Left colon (tissue), 2 donors: ENCODE data around the gene REXO5. TPM values are rescaled to one million over a fixed set of nuclear protein-coding genes. Genes with fewer than 3 reads are reported as not detected.
"Not testable (repeated sequence)": the region's sequence is repeated elsewhere in the genome, so short reads cannot be mapped to it uniquely, and the experiment has no call there.

Source experiments
- ATAC-seq: fragments of 200-7000 bp; cut with Tn5 transposase; one replicate; pipeline ENCODE4 v1.9.1; 2020; ENCODE audit warnings: mild to moderate bottlenecking, moderate library complexity
- DNase-seq, 2 donors: peaks; one replicate each; pipeline ENCODE4 v3.0.0-alpha.2; 2020
- intact Hi-C, 2 donors: fragments of 100-400 bp; cut with DNase I in 1 of 2; cut with micrococcal nuclease in 1 of 2; formaldehyde crosslinking; loops; one replicate each; pipeline versions ENCODE4 v1.11.2 to v1.14.0; 2022; cut with DNase I, micrococcal nuclease
- total RNA-seq, 2 donors: library from RNA; stranded (reverse); fragmentation: NEBNext Ultra II Directional; extraction: Animal tissue kit (Norgen Biotek cat#: 25700); gene quantifications; one replicate each; pipeline ENCODE4 v1.2.1, GENCODE V29; 2021
- donor health status: DM: no; HTN: no; CAD: no.
- donor health status: DM: yes; HTN: yes; CAD: no.

The REXO5 gene
- total RNA-seq, 2 donors from 2014 or later: 3.0 to 4.9 TPM

DNA sequence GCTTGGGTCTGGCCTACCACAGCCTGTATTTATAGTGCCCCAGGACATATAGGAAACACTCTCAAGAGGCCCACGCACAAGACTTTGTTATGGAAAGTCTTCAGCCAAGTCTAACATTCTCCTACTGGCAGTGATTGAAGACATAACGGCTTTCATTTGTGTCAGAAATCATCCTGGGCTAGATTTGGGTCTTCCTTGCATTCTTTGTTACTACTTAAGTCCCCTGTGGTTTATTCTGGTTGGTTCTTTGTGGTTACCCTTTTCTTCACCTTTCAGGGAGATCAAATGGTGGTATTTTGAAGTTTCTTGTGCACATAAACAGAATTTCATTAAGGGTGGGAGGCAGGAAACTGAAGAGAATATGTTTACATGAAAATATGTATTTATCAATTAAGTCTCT, 37.7 kb downstream of the REXO5 start:
- ATAC-seq: no peak
- intact Hi-C loops: loop anchor here (10.0 kb wide), 2 partner anchors 241 to 451 kb away; no protein-coding TSS in a partner anchor
- DNase-seq: no peak

DNA sequence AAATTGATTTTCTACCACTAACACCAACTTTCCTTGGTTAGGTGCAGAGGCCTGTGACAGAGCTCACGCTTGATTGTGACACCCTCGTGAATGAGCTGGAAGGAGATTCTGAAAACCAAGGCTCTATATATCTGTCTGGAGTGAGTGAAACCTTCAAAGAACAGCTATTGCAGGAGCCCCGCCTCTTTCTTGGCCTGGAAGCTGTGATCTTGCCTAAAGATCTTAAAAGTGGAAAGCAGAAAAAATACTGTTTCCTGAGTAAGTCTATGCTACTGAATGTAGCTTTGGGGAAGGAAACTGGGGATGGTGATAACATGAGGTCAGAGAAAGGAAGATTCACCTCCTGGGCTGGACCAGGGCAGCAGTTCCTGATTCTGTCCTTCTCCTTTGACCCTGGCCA, 38.3 kb downstream of the REXO5 start:
- no peak for ATAC-seq
- intact Hi-C loops: loop anchor here (10.0 kb wide), 2 partner anchors 240 to 450 kb away; no protein-coding TSS in a partner anchor

DNA sequence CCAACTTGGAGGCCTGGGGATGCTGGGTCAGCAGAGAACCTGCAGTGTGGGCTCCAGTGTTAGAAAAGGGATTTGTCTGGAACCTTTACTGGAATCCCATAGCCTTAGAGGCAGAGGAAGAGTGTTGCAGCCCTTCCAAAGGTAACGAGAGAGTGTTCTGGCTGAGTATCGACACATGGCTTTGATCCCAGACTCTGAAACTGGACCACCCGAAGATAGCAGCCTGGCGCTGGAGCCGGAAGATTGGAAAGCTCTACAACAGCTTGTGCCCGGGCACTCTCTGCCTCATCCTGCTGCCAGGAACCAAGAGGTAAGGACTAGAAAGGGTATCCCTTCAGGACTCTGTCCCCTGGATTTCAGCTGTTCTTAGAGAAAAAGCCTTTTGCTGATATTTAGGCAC, 39.7 kb downstream of the REXO5 start:
- no peak for DNase-seq
- intact Hi-C loops: loop anchor here (5.0 to 10.0 kb wide), 3 partner anchors 236 to 449 kb away; no protein-coding TSS in a partner anchor
- no peak for ATAC-seq

More for the DNA sequence above, 38.3 kb downstream of the REXO5 start:
- no peak for DNase-seq

DNA sequence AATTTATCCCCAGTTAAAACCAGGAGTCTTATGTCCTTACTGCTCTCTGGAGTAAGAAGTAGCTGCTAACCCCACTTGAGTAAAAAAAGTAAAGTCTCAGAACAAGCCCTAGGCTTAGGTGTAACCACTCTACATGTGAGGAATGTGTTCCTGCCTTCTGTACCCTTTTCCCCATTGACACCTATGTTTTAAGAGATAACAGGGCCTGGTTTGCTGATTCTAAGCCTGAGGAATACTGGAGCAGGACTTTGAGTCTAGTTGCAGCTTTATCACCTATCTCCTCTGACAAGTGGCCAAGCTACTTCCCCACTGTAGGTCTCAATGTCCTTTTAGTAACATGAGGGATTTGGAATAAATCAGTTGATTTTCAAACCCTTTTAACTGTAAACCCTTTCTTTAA, 40.2 kb downstream of the REXO5 start:
- intact Hi-C loops: loop anchor here (5.0 to 10.0 kb wide), 3 partner anchors 236 to 448 kb away; no protein-coding TSS in a partner anchor
- DNase-seq (no peak), ATAC-seq (no peak)

DNA sequence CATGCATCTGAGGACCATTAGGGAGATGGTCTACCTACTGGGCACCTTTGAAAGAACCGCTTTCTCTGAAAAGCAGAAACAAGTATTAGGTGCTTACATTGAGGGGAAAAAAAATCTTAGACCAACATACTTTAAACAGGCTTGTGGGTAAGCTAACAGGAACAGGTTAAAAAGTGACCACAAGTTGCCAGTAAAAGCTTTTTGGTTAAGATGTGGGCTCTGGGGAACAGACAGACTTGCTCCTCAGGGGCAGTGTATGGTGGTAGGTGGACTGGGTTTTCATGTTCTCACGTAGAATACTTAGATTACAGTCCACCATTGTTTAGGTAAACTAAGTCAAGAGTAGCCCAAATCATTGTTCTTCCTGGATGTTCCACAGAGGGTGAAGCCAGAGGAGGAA, 41.2 kb downstream of the REXO5 start:
- ATAC-seq (no peak), DNase-seq (no peak)
- intact Hi-C loops: loop anchor here (5.0 to 10.0 kb wide), 3 partner anchors 235 to 447 kb away; no protein-coding TSS in a partner anchor

DNA sequence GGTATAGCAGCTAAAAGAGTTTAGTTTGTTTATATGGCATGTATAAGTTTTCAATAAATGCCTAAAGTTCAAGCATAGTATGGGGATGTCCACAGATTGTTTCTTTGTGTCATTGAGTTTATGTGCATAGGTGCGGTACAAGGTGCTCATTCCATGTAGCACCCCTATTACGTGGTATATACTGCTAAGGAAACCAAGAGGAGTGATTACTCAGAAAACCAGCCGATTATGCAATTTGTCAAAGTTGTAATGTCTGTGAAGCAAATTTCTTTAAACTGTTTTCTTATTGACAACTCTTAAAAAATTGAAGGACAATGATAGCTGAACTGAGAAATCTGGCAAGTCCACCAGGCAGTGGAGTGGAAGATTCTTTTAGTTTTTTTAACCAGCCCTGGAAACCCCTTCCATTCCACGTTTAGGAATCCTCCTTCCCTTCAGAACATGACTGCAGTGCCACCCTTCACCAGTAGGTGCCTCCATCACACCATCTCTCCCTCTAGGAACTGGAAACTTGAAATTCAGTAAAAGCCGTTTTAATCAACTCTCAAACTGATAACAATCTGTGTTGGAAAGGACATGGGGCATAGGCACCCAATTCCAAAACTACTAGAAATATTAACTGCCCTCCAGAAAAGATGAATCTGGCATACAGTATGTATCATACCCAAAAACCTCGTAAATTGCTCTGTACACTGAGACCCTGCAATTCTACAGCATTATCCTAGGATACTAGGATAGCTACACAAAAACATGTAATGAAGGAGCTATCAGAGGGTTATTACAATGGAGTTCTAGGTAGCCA, 43.5 kb downstream of the REXO5 start:
- intact Hi-C loops: loop anchor here (5.0 to 10.0 kb wide), 3 partner anchors 233 to 445 kb away; no protein-coding TSS in a partner anchor
- ATAC-seq: peak; percentile 74
- DNase-seq: peak; percentile 46 to 78

DNA sequence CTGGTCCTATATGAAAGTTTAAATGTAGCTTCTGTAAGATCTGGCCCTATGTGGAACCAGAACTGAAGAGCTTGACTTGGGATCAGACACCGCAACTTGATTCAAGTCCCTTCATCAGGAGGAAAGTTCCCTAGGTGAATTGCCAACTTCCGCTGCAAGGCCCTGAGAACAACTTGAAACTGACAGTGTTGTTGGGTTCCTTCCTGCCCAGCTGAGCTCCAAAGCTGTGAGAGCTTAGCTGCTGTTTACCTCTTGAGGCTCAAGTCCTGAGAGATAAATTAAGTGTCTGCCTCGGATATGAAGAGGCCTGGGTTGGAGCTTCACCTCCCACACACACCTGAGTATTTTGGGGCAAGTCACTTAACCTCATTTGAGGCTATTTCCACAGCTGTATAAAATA, 44.7 kb downstream of the REXO5 start:
- intact Hi-C loops: no loop called here
- no peak for ATAC-seq
- no peak for DNase-seq

DNA sequence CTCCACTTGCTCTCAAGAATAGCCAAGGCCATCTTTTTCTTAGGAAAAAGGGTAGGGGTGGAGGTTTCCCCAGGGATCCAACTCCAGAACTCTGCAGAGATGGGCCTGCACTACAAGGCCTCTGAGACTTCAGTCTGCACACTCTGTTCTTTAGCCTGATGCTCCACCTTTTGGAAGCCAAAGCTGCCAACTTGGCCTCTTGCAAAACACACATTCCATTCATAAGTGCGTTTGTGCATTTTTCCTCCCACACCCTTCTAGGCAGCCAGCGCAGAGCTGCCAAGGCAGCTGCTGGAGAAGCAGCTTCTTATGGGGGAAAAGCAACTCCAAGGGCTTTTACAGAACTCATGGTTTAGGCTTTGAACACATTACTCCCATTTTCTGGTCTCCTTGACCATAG, 45.3 kb downstream of the REXO5 start:
- peak; percentile 26 to 73 for DNase-seq
- intact Hi-C loops: no loop called here
- ATAC-seq: peak; percentile 75

DNA sequence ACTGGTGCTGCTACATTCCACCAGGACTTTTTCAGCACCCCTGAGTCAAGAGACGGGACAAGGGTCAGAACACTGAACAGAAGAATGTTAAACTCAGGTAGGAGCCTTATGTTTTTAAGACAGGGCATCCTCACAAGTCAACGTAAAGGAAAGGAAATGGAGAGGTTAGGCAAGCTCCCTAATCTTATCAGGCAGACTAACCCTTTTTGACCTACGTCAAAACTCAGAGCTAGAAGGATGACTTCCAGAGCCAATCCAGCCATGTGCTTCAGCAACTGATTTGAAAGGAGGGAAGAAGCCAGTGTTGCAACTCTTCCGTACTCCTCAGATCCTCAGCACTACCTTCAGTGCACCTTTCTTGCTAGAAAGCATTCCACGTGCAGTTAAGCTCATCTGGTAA, 46.8 kb downstream of the REXO5 start:
- intact Hi-C loops: no loop called here
- DNase-seq: no peak
- no peak for ATAC-seq

DNA sequence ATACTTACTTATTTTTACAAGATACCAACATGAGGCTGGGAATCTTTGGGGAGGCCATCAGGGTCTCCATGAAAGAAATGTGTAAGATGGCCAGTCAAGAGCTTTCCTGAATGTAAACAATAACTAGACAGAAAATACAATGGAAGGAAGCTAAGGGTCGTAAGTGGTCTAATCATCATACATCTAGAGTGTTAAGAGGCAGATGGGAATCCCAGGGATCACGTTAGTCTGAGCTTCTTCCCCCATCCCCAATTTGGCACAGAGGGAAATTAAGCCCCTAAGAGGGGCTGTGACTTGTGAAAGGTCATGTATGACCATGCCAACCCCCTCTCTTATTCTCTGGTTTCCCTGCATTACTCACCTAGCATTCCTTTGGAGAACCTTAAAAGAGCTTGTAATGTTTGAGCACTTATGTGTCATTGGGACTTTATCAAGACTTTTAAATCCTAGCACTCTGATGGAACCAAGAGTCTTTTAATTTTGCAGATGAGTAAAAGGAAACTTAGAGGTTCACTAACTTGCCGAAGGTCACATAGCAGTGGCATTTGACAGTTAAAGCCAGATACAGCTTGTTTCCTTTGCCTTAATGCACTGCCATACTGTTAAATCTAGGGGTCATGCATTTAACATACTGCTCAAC, 47.8 kb downstream of the REXO5 start:
- ATAC-seq (no peak), DNase-seq (no peak)
- intact Hi-C loops: no loop called here

DNA sequence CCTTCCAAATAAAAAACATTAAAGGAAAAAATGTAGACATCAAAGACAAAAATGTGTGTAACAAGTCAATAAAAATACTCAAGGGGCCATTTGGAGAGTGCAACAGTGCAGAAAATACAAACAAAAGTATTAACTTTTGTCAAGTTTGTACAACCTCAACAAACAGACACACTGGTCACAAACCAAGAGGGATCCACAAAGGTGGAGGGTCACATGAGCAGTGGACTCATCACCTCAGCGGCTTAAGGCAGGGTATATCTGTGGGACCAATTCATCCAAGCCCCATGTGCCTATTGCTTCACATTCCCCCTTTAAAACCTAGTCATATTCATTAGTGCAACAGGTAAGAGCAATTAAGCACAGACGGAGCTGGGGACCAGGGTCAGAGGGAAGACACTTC, 48.6 kb downstream of the REXO5 start:
- intact Hi-C loops: no loop called here
- no peak for DNase-seq
- no peak for ATAC-seq

DNA sequence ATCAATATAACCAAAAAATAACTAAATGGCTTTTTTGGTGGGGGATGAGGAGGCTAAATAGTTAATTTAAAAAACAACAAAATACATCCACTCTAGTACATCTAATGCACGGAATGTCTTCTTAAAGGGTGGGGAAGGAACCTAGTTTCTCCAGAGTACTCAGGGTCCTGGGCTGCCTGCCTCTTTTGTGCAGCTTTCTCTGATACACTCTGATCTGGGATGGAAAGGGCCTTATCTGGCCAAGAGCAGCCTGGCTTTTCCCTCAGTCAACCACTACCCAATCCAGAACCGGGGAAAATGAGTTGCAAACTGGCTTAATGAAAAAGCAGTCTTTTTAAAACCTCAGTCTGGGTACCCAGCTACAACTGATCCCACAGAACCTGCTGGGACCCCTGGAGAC, 51.0 kb downstream of the REXO5 start:
- DNase-seq (no peak), ATAC-seq (no peak)
- intact Hi-C loops: no loop called here

DNA sequence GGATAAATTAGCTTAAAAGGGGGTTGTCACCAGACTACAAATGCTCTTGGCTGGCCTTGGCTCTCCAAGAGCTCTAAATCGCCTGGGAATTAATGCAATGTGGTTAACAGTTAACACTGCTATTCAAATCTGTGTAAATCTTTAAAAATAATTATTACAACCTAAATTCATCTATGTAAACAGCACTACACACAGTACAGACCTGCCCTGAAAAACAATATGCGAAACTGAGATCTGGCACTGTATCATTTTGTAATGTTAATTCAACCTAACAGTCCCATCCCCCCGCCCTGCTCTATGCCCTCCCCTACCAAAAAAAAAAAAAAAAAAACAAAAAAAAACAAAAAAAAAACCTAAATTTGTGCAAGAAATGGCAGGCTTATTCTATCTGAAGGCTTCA, 52.9 kb downstream of the REXO5 start:
- ATAC-seq (no peak), DNase-seq (no peak)

DNA sequence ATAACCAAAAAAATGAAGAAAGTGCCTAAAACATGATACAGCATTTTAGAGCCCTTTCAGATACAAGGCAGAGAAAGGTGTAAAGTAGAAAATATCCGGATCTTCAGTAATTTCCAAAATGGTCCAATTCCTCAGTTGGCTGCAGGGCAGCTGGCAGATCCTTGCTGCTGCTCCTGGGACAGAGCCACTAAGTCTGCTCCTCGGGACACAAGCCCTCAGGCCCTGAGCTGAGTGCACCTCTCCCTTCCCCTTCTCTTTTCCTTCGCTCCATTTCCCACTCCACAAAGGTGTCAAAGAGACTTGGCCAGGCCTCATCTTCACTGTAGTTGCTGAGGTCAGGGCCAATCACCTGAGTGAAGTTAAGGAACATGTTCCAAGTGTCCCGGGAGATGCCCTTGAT, 53.4 kb downstream of the REXO5 start:
- DNase-seq (no peak), ATAC-seq (no peak)
- intact Hi-C loops: loop anchor here in 1 of 2 donors (10.0 kb wide), 1 partner anchor 55 kb away; no protein-coding TSS in a partner anchor

More for the DNA sequence above, 52.9 kb downstream of the REXO5 start:
- intact Hi-C loops: no loop called here

DNA sequence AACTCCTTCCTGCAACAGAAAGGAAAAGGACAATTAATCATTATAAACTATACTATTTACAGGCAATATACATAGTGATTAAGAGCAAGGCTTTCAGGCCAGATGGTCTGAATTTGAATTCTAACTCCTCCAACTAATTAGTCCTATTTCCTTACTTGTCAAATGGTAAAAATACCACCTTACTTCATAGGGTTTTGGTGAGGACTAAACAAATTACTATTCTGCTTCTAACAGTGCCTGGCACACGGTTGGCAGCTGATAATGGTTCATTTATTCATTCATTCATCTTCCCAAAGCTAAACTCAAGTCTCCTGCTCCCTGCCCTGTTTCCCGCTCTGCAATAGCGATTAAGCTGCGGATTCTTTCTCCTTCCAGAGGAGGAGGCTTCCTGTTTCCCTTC, 54.0 kb downstream of the REXO5 start:
- ATAC-seq: no peak
- intact Hi-C loops: loop anchor here in 1 of 2 donors (10.0 kb wide), 1 partner anchor 54 kb away; no protein-coding TSS in a partner anchor
- no peak for DNase-seq

DNA sequence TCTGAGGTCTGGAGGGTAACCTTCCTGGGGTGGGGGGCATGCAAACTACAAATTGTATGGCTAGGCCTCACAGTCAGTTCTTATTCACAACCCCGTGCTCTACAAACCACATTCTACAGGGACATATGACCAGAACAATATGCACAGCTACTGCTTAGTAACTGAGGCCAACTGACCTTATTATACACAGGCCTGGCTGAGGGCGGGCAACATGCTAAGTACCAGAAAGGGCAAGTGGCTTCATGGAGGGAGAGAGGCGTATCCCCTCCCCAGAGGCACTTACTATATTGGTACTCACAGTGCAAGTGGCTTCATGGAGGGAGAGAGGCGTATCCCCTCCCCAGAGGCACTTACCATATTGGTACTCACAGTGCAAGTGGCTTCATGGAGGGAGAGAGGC, 54.7 kb downstream of the REXO5 start:
- not testable (repeated sequence) for ATAC-seq, DNase-seq
- intact Hi-C loops: loop anchor here in 1 of 2 donors (10.0 kb wide), 1 partner anchor 54 kb away; no protein-coding TSS in a partner anchor

DNA sequence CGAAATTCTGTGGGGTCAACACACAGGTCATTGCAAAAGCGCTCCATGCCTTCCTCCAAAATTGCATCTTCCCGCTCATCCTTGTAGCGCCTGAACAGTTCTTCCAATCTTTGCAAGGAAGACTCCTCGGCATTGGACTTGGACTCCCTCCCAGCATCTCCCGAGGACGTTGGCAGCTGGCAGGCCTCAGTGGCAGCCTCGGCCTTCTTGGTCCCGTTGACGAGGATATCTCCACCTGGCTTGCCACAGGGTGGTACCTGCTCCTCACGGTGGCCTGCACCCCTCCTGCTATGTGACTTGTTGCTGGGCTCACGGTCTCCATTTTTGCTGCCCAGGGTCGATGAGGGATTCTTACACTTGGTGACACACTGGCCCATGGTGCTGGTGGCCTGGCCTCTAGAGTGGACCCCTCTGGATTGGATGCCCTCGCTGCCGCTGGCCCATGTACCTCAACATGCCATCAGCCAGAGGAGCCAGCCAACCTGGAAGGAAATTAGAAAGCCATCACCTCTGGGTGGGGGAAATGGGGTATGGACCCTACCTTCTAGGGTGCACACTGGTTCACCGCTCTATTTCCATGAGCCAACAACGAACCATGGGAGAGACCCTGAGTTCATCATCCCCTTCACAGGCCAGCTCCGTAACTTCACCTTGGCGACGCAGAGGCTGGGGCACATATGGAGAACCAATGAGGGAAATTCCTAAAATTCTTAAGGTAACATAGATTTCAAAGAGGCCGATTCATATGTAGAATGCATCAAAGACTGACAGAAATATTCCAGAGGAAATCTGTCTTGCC, 56.0 kb downstream of the REXO5 start:
- ATAC-seq: no peak
- intact Hi-C loops: loop anchor here in 1 of 2 donors (10.0 kb wide), 1 partner anchor 52 kb away; no protein-coding TSS in a partner anchor

DNA sequence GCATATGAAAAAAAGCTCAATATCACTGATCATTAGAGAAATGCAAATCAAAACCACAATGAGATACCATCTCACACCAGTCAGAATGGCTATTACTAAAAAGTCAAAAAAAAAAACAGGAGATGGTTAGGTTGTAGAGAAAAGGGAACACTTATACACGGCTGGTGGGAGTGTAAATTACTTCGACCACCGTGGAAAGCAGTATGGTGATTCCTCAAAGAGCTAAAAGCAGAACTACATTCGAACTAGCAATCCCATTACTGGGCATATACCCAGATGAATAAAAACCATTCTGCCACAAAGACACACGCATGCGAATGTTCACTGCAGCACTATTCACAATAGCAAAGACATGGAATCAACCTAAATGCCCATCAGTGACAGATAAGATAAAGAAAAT, 58.0 kb downstream of the REXO5 start:
- intact Hi-C loops: loop anchor here in 1 of 2 donors (10.0 kb wide), 1 partner anchor 50 kb away; no protein-coding TSS in a partner anchor
- not testable (repeated sequence) for DNase-seq, ATAC-seq

More for the DNA sequence above, 56.0 kb downstream of the REXO5 start:
- no peak for DNase-seq
